HG03064 (cell line): ENCODE data around the gene DYDC2.
"Not testable (repeated sequence)": the region's sequence is repeated elsewhere in the genome, so short reads cannot be mapped to it uniquely, and the experiment has no call there.

Experiments used
- ATAC-seq: cut with Tn5 transposase; IDR thresholded peaks from one replicate; pipeline ENCODE4 v1.9.1; 2021; ENCODE audit warnings: low read depth; ENCODE audit not compliant: unreplicated experiment

Gene DYDC2

DNA sequence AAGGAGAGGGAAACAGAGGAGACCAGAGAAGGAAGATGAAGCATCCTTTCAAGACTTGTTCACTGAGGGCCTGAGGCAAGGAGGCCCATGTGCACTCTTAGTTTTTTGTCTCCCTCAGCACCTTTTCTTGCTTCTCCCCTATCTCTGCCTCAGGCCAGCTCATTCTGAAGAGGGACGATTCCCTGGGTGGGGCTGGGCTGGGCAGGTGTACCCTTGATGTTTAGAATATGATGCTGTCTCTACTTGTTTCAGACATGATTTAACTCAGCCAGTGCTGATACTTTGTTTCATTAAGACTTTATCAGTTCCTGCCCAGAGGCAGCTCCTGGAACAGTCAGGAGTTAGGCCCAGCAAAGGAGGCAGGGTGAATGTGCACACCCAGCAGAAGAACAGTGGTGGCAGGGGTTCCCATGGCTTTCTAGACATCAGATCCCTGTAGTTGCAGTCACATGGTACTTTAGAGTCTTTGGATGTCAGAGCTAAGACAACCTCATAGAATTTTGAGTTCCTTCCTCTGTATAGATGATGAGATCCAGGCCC lies 55.2 kb downstream of the DYDC2 start:
- no peak for ATAC-seq

DNA sequence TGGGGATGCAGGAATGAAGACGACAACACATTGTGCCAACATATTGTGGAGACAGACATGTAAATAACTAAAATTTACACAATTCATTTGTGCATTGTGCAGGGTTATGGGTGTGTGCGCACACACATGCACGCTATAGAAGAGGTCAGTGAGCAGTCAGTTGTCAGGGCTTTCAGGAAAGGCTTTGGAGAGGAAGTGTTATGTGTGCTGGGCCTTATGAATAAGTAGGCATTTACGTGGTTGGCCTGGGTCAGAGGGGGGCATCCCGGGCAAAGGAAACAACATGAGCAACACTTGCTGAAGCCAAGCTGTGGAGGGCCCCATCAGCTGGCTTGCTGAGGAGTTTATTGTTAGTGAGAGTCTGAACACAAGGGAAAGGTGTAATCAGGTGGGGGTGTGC lies 55.9 kb downstream of the DYDC2 start:
- no peak for ATAC-seq

- no peak for ATAC-seq
Observed at GRCh38 chr10:80413271-80413996, 56.9 kb downstream of the DYDC2 start.

DNA sequence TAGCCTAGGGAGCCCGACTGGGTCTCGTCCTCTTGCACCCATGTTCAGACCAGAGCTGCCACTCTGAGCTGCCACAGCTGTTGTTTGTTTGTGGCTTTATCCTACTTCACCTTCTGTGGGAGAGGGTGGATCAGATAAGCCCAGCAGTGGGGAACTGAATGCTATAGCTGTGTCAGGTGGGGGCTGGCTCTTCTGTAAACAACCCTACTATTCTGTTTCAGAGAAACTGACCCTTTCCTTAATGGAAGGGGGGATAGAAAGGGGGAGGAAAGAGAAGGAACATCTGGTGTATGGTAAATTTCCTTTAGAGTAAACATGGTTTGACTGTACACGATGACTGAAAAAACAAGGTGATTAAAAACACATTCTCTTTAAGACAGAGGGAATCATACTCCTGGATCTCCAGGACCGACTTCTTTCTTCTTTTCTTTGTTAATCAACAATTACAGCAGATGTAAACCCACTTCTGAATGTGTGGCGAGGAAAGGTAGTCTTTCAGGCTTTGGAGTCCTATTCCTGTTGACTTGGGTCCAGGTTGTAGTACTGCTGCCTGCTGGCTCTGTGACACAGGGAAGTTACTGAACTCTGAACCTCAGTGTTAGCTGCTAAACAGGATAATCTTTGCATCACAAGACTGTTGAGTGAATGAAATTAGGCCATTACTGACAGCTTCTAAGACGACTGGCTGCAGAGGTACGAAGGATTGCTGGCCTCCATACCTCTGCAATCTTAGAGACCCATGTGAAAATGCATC lies 57.7 kb downstream of the DYDC2 start:
- no peak for ATAC-seq

GRCh38 chr10:80415734-80416478 lies 59.3 kb downstream of the DYDC2 start:
- no peak for ATAC-seq

DNA sequence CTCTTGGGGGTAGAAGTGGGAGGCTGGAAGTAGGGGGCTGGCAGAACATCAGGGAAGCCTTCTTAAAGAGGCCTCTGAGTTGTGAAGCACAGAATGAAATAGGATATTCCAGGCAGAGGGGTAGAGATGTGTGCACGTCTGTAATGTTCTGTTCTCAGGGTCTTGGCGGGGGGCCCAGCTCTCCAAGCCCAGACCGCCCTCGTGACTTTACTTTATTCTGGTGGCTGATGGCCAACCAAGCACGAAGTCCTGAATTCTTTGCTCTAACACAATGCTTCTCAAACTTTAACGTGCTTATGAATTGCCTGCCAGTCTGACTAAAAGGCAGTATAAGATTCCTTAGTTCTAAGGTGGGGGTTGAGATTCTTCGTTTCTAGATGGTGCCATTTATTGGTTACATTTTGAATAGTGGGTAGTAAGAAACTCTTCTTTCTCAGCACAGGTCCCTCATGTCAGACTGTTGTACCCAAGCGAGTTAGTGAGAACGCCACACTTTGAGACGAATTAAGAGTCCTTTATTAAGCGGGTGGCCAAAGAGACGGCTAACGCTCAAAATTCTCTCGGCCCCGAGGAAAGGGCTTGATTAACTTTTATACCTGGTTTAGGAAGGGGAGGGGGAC lies 60.0 kb downstream of the DYDC2 start:
- no peak for ATAC-seq

DNA sequence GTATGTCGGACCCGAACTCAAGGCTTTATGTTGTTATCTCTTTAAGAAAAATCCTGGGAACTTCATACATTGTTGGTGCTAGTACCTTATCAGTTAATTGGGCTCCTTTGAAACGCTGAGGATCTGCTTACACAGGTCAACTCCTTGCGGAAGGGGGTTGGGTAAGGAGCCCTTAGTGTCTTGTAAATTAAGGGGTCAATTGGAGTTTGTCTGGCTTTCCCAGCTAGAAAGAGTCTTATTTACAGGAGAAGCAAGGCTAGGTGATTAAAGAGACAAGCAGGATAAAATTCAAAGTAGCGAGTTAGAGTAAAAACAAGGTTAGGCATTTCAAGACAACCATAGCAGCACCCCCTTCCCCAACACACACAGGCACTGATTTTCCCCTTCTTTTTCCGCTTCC lies 60.7 kb downstream of the DYDC2 start:
- ATAC-seq = not testable (repeated sequence)
